AG08396 (cell line): ENCODE measurements around the gene SEH1L.
"Not testable (repeated sequence)": the region's sequence is repeated elsewhere in the genome, so short reads cannot be mapped to it uniquely, and the experiment has no call there.

Experiments used
- DNase-seq: peaks from one replicate; pipeline ENCODE4 v3.0.0; 2012; ENCODE audit warnings: low spot score, mixed read lengths

SEH1L gene

GRCh38 chr18:12996661-12997292, 49.0 kb downstream of the SEH1L start:
- no peak for DNase-seq

DNA sequence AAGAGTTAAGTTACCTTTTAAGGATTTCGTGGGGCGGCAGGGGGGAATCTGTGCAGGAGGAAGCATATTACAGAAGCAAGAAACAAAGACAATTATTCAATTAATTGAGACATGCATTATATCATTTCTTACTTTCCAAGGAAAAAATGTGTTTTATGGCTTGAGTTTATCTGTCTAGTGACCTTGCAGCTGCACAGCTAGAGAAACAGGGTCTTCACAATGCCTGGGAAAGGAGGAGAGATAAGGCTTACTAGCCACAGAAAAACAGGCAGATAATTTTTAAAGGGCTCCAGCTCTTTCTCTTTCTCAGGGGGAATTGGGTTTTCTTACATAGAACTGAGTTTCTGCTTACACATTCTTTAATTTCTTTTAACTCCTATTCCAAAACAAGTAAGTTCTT, 49.5 kb downstream of the SEH1L start:
- not testable (repeated sequence) for DNase-seq

- no peak for DNase-seq
Observed at GRCh38 chr18:12998332-12999060, 50.7 kb downstream of the SEH1L start.

GRCh38 chr18:13003466-13003896, 55.7 kb downstream of the SEH1L start:
- DNase-seq: peak; percentile 55

DNA sequence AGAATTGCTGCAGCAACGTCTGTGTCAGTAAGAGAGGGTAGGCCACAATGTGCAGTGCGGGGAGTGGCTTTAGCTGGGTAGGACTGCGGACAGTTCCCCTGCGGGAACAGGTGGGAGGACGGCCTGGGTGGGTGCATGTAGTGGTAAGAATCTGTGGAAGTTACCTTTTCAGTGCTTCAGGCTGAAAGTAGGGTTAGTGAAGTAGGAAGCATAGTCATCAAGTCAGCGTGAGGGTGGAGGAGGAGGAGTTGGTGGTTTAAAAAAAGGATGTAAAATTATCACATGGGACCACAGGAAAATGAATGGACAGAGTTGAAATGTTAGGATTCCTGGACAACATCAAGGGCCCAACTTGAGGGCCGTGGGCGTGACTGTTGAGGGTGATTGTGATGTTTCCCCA, 56.6 kb downstream of the SEH1L start:
- no peak for DNase-seq

DNA sequence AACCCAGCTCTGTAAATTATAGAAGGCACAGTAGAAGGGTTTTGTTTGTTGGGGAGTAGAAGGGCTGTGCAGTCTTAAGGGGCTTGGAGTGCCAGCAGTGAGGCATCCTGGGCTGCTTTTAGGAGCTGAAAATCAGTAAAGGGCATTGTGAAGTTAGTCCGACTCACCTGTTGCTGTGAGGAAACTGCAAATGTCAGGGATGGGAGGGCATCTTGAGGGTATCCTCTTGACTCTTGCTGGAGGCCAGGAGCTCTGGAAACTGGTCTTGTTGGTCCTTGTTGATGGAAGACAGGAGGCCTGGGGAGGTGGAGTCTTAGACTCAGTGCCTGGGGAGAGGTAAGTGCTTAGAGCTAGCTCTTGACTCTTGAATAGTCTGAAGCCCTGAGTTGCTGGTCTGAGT, 57.5 kb downstream of the SEH1L start:
- DNase-seq: no peak

GRCh38 chr18:13006531-13007247, 58.9 kb downstream of the SEH1L start:
- DNase-seq: no peak

DNA sequence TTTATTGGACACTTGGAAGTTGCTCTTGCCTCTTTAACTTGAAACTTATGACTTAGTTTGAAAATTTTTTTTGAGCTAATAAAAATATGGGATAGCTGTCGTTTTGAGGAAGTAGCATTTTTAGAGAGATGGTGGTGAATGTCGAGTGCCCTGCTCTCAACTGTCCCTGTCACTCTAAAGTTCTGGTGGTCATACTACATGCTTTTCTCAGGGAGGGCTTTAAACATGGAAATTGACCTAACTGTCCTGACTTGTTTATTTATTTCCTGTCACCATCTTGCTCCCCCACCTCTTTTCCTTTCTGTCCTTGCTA, 59.4 kb downstream of the SEH1L start:
- no peak for DNase-seq

DNA sequence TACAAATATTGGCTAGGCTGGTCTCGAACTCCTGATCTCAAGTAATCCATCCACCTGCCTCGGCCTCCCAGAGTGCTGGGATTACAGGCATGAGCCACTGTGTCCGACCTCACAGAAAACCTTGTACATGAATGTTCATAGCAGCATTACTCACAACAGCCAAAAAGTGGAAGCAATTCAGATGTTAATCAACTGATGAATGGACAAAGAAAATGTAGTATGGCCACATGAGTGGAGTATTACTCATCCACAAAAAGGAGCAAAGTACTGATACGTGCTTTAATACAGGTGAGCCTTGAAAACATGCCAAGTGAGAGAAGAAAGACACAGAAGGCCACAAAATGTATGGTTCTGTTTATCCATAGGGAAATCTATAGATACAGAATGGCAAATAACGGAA, 63.9 kb downstream of the SEH1L start:
- no peak for DNase-seq

DNA sequence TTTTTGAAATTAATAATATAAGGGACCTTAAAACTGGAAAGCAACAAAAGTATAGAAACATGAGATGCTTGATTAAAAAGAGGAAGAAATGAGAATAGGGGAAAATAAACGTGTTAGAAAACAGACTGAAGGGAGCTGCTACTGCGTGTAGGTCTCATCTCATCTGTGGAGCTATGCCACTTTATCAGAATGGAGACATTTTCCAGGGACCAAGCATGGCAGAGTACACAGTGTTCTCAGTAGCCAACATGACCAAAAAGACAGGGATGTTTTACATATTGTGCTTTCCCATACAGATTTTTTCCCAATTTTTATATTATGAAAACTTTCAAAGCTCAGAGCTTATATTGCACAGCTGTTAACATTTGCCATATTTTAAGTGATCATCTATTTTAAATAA, 66.4 kb downstream of the SEH1L start:
- DNase-seq: no peak

DNA sequence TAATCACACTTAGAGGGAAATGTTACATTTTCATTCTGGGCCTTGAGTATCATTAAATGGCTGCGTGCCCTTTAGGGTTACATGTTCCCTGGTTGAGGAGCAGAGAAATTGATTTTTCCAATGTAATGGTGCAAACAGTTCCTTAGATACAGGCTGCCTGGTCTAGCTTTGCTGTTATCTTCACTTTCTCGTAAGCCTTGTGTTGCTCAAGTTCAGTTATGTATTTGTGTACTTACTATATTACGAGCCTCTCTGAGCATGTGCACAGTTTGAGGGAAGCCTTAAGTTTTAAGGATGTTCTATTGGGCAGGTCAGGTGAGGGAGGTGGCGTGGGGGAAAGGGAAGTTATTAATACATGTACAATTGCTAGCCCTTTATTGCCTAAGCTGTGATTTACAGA, 67.0 kb downstream of the SEH1L start:
- DNase-seq: no peak

DNA sequence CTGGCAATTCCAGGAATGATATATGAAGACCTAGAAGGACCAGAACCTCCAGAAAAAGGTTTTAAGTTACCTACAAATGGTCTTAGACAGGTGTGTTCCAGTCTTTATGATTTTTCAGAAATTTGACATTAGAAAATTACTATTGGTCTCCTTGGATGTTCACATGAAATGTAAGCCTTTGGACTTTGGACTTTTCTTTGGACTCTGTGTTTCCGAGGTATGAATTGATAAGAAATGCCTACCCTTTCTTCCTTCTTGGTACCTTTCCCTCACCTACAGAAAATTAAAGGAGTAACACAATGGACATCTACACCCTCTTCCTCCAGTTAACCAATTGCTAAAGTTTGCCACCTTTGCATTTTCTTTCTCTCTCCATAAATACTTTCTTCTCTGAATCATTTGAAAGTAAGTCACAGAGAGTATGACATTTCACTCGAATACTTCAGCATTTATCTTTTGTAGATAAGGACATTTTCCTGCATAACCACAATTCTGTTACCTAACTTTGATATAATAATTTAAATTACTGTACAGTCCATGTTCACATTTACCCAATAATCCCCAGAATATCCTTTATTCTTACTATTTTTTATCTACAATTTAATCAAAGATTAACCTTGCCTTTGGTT, 69.5 kb downstream of the SEH1L start:
- no peak for DNase-seq

- DNase-seq: no peak
Observed at GRCh38 chr18:13018374-13018773, 70.6 kb downstream of the SEH1L start.

GRCh38 chr18:13019301-13019700, 71.5 kb downstream of the SEH1L start:
- DNase-seq: no peak

- no peak for DNase-seq
Observed at GRCh38 chr18:13022644-13023043, 74.8 kb downstream of the SEH1L start.

DNA sequence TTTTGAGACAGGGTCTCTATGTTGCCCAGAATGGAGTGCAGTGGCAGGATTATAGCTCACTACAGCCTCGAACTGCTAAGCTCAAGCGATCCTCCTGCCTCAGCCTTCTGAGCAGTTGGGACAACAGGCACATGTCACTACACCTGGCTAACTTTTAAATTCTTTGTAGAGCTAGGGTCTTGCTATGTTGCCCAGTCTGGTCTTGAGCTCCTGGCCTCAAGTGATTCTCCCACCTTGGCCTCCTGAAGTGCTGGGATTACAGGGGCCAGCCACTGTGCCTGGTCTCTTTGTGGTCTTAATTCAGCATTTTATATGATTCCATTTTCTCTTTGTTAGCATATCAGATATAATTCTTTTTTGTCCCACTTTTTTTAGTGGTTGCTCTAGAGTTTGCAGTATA, 77.4 kb downstream of the SEH1L start:
- no peak for DNase-seq

GRCh38 chr18:13026583-13027270, 78.9 kb downstream of the SEH1L start:
- DNase-seq: no peak

- DNase-seq: no peak
Observed at GRCh38 chr18:13028869-13029268, 81.1 kb downstream of the SEH1L start.

DNA sequence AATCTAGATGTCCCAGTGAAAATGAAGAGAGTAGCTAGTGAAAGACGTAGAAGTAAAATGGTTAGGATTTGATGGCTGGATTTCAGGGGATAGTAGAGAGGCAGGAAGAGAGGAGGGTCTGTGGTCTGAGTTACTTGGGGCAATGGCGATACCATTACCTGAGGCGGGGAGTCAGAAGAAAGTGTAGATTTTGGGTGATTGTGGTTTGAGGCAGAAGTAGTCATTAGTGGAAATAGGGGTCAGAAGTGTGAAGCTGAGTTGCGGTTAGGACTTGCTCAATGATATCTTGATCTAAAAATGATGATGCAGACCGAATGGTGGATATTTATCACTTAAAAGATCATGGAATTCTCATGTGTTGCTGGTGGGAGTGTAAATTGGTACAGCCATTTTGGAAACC, 84.4 kb downstream of the SEH1L start:
- no peak for DNase-seq

GRCh38 chr18:13035249-13035914, 87.6 kb downstream of the SEH1L start:
- DNase-seq: peak; percentile 22

GRCh38 chr18:13036622-13037320, 89.0 kb downstream of the SEH1L start:
- no peak for DNase-seq
